Measurements from ENCODE around the gene ITGA5. TPM values are rescaled to one million over a fixed set of nuclear protein-coding genes. Genes with fewer than 3 reads are reported as not detected.

ITGA5 gene
- total RNA-seq, 1 experiment from 2014 or later, result 75.8 TPM

- ATAC-seq, result peak; percentile 71
- CTCF ChIA-PET, result no interaction called here
- H3K4me3 ChIP-seq (ENCODE audit: low read depth in 2 of 2, low read length in 2 of 2), result no peak overlapping the region
- no TSS peak for BruUV-seq (replicated peaks)
- intact Hi-C loops (cut with micrococcal nuclease; ENCODE audit: unreplicated experiment), result no loop called here
- no peaks in the 10 kb centered on the region for H3K27me3 ChIP-seq (ENCODE audit: control insufficient read depth, insufficient read depth, low read length)
- DNase-seq (ENCODE audit: low read depth, low spot score), result no peak
- H3K4me1 ChIP-seq (ENCODE audit: control insufficient read depth, insufficient read depth, low read length), result no peaks in the 10 kb centered on the region; the same call in 1 of the 2 replicates
- peaks cover 5% of the 10 kb centered on the region; the same call in 1 of the 2 replicates for H3K36me3 ChIP-seq (ENCODE audit: control insufficient read depth, insufficient read depth, low read length)
- H3K9me3 ChIP-seq (ENCODE audit: control insufficient read depth, insufficient read depth, low read depth, low read length), result no peaks in the 10 kb centered on the region
- no peak for TF ChIP-seq POLR2AphosphoS5 (IDR thresholded peaks at IDR 0.05; ENCODE audit: low read depth, low read length)
- no peak for TF ChIP-seq SIN3A (IDR thresholded peaks at IDR 0.05; ENCODE audit: borderline replicate concordance, insufficient read depth, low read depth, low read length)
- TF ChIP-seq TCF7L2 (IDR thresholded peaks at IDR 0.05; ENCODE audit: low read depth, low read length), result no peak
- TF ChIP-seq CTCF (IDR thresholded peaks at IDR 0.05), result peak; percentile 87
- no peak overlapping the region for H3K27ac ChIP-seq (ENCODE audit: low read length)
- in situ Hi-C loops (cut with HindIII; ENCODE audit: low pct_unique_long_range_greater_than_20kb, low sequenced_read_pairs), result no loop called here
- POLR2A ChIA-PET, result no interaction called here
Measured at GRCh38 chr12:54394281-54394719, 24.8 kb downstream of the ITGA5 start.

- Histone ChIP-seq H3K4me3 (ENCODE audit: low read depth in 2 of 2, low read length in 2 of 2) (no peak overlapping the region), H3K4me1 (ENCODE audit: control insufficient read depth, insufficient read depth, low read length) (no peaks in the 10 kb centered on the region; the same call in 1 of the 2 replicates), H3K36me3 (ENCODE audit: control insufficient read depth, insufficient read depth, low read length) (peaks cover 5% of the 10 kb centered on the region; the same call in 1 of the 2 replicates), H3K9me3 (ENCODE audit: control insufficient read depth, insufficient read depth, low read depth, low read length) (no peaks in the 10 kb centered on the region), H3K27me3 (ENCODE audit: control insufficient read depth, insufficient read depth, low read length) (no peaks in the 10 kb centered on the region), H3K27ac (ENCODE audit: low read length) (no peak overlapping the region)
- ATAC-seq (no peak), DNase-seq (ENCODE audit: low read depth, low spot score) (no peak)
- no TSS peak for BruUV-seq (replicated peaks)
- CTCF ChIA-PET, result interaction anchor here (0.6 kb wide), 1 partner anchor 12 kb away, joined by 5 read pairs; no protein-coding TSS in a partner anchor
- in situ Hi-C loops (cut with HindIII; ENCODE audit: low pct_unique_long_range_greater_than_20kb, low sequenced_read_pairs) (no loop called here), intact Hi-C loops (cut with micrococcal nuclease; ENCODE audit: unreplicated experiment) (no loop called here)
- TF ChIP-seq CTCF (IDR thresholded peaks at IDR 0.05) (no peak), SIN3A (IDR thresholded peaks at IDR 0.05; ENCODE audit: borderline replicate concordance, insufficient read depth, low read depth, low read length) (no peak), POLR2AphosphoS5 (IDR thresholded peaks at IDR 0.05; ENCODE audit: low read depth, low read length) (no peak; the same call in 1 of the 2 replicates), TCF7L2 (IDR thresholded peaks at IDR 0.05; ENCODE audit: low read depth, low read length) (no peak), REST (IDR thresholded peaks at IDR 0.05; ENCODE audit: insufficient read depth in 1 of 2, low read depth in 2 of 2, low read length in 1 of 2) (no peak)
- POLR2A ChIA-PET, result no interaction called here
Measured at GRCh38 chr12:54393743-54394142, 25.3 kb downstream of the ITGA5 start.

Measured in Panc1 (cell line).